ENCODE measurements around the gene IMPACT.

IMPACT gene

DNA sequence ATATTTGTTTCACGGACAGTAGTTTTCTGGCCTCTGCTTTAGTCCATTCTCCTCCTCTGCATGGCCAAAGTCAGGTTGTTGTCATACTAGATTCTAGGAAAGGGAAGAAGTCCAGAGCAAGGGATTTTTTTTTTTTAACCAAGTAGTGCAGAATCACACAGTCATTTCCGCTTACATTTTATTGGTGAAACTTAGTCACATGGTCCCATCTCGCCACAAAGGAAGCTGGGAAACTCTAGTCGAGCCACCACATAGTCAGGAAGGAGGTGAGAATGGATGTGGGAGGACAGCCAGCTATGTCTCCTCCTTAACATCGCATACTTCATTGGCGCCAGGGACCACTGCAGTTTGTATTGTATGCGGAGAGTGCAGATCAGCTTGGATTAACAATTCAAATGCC lies 44.3 kb downstream of the IMPACT start:
- H3K4me3 ChIP-seq (ENCODE audit: low read depth, low read length): no peak overlapping the region
- DNase-seq (ENCODE audit: low read depth): no peak
- TF ChIP-seq, protein P1, sequence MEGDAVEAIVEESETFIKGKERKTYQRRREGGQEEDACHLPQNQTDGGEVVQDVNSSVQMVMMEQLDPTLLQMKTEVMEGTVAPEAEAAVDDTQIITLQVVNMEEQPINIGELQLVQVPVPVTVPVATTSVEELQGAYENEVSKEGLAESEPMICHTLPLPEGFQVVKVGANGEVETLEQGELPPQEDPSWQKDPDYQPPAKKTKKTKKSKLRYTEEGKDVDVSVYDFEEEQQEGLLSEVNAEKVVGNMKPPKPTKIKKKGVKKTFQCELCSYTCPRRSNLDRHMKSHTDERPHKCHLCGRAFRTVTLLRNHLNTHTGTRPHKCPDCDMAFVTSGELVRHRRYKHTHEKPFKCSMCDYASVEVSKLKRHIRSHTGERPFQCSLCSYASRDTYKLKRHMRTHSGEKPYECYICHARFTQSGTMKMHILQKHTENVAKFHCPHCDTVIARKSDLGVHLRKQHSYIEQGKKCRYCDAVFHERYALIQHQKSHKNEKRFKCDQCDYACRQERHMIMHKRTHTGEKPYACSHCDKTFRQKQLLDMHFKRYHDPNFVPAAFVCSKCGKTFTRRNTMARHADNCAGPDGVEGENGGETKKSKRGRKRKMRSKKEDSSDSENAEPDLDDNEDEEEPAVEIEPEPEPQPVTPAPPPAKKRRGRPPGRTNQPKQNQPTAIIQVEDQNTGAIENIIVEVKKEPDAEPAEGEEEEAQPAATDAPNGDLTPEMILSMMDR (conservative IDR thresholded peaks at IDR 0.05; ENCODE audit: low read depth, low read length): no peak

DNA sequence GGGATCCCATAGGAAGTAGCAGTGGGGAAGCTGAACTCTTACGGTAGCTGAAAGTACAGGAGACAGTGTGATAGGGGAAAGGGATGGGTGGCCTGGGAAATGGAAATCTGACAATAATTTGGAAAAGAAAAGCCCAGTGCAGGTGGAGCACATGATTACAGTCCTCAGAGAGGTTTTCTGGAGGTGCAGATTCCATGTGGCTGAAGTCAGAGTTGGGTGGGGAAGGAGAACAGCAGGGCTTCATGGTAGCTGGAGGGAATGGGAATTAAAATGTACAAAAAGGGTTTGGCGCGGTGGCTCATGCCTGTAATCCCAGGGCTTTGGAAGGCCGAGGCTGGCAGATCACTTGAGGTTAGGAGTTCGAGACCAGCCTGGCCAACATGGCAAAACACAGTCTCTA lies 46.1 kb downstream of the IMPACT start:
- TF ChIP-seq, protein P1 (conservative IDR thresholded peaks at IDR 0.05; ENCODE audit: low read depth, low read length): no peak
- no peak for DNase-seq (ENCODE audit: low read depth)
- no peak overlapping the region for H3K4me3 ChIP-seq (ENCODE audit: low read depth, low read length)

DNA sequence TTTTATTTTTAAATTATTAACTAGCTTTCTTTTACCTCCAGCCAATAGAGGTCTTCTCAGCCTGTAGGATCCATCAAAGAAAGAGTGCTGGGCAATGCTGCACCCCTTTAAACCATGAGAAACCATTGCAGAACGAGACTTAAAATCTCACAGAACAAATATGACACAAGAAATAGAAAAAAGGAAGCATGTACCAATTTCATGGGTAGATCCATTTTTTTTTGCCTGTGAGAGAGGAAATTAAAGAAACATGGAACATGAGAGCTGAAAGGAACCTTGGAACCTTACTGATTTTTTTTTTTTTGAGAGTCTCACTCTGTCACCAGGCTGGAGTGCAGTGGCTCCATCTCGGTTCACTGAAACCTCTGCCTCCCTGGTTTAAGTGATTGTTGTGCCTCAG lies 47.9 kb downstream of the IMPACT start:
- TF ChIP-seq, protein P1 (conservative IDR thresholded peaks at IDR 0.05; ENCODE audit: low read depth, low read length): no peak
- DNase-seq (ENCODE audit: low read depth): no peak
- no peak overlapping the region for H3K4me3 ChIP-seq (ENCODE audit: low read depth, low read length)

DNA sequence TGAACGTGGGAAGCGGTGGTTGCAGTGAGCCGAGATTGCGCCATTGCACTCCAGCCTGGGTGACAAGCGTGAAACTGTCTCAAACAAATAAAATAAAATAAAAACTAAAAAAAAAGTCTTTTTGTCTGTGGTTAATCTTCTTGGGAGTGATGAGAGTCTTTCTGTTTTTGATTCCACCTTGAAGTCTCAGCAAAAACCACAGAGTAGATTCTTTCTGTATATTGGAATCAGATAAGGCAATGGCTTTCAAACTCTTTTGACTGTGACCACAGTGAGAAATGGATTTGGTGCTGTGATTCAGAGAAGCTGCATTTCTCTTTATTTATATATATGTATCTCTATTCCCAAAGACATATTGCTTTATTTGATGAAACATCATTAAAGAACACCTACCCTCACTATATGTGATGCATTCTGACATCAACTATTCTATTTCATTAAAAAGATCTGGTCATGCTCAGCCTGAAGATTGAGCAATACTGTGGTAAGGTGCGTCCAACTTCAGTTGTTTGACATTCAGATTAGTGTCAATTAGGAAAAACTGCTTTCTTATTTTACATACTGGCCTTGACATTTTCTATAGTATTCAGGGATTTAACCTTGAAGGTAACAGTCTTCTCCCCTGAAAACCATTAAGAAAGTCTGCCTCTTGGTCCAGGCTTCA lies 49.6 kb downstream of the IMPACT start:
- no peak for DNase-seq (ENCODE audit: low read depth)
- TF ChIP-seq, protein P1 (conservative IDR thresholded peaks at IDR 0.05; ENCODE audit: low read depth, low read length): no peak
- no peak overlapping the region for H3K4me3 ChIP-seq (ENCODE audit: low read depth, low read length)

DNA sequence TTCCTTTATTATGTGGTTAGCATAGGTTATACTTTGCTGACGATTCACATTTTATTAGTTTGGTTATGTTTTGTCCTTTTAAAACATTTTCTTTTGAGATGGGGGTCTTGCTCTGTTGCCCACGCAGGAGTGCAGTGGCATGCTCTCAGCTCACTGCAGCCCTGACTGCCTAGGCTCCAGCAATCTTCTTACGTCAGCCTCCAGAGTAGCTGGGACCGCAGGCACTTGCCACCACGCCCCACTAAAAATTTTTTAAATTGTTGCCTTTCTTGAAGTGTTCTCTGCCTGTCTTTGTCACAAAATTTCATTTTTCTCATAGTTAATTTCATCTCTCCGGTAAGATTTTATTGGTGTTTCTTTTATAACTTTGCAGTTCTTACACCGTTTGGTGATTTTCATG lies 52.9 kb downstream of the IMPACT start:
- TF ChIP-seq, protein P1 (conservative IDR thresholded peaks at IDR 0.05; ENCODE audit: low read depth, low read length): no peak
- DNase-seq (ENCODE audit: low read depth): no peak
- no peak overlapping the region for H3K4me3 ChIP-seq (ENCODE audit: low read depth, low read length)

DNA sequence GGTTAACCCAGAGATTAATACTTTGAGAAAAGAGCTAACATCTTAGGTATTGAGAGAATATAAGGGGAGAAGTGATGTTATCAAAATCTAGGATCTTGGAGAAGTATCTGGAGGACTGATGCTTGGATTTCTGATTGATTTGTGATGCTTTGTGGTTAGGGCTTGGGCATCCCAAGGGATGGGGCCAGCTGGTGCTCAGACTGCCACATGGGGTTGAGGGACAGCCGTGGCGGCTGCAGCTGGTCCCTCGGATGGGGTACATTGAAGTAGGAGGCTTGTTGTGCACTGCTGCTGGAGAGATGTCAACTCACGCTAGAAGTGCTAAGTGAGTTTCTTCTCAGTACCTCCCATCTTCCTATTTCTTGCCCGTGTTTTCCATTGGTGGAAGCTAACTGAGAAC lies 56.4 kb downstream of the IMPACT start:
- TF ChIP-seq, protein P1 (conservative IDR thresholded peaks at IDR 0.05; ENCODE audit: low read depth, low read length): no peak

DNA sequence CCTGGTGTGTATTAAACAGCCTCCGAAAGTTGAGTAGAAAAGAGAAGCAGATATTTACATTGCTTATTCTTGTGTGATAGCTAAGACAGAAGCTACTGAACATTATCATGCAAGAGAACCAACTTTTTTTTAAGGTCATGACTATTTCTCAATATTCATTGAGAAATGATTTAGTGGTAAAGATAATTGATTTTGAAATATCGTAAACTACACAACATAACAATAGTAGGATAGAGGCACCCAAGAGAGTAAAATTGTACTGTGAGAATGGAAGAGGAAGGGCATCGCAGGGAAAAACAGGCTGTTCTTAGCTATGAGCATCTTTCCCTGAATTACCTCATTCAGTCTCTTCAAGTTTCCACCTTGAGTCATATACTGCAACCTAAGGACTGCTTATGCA lies 59.2 kb downstream of the IMPACT start:
- TF ChIP-seq, protein P1 (conservative IDR thresholded peaks at IDR 0.05; ENCODE audit: low read depth, low read length): no peak
- no peak for DNase-seq (ENCODE audit: low read depth)
- no peak overlapping the region for H3K4me3 ChIP-seq (ENCODE audit: low read depth, low read length)

More for the DNA sequence above, 56.4 kb downstream of the IMPACT start:
- DNase-seq (ENCODE audit: low read depth): no peak
- H3K4me3 ChIP-seq (ENCODE audit: low read depth, low read length): no peak overlapping the region
